GM18909 (cell line): Measurements from ENCODE around the gene DEUP1.
A peak's percentile ranks its signal among the peaks of the same experiment; 100 is the strongest.
"Not testable (repeated sequence)": the region's sequence is repeated elsewhere in the genome, so short reads cannot be mapped to it uniquely, and the experiment has no call there.

ENCODE experiments used
- ATAC-seq: cut with Tn5 transposase; IDR thresholded peaks from one replicate; pipeline ENCODE4 v1.9.1; 2021; ENCODE audit warnings: mild to moderate bottlenecking; ENCODE audit not compliant: unreplicated experiment, poor library complexity

The DEUP1 gene

GRCh38 chr11:93330446-93330984 lies at the start of gene DEUP1:
TSS of gene DEUP1 (plus strand) at chr11:93330742. CDS start at chr11:93332260, 1,518 bp downstream.
- peak; percentile 66 for ATAC-seq

- ATAC-seq, result no peak
Measured at GRCh38 chr11:93285430-93285829, 45.1 kb upstream of the DEUP1 start.

- no peak for ATAC-seq
Measured at GRCh38 chr11:93287434-93287833, 43.1 kb upstream of the DEUP1 start.

GRCh38 chr11:93288079-93288478 lies 42.5 kb upstream of the DEUP1 start:
- ATAC-seq, result peak; percentile 51

- ATAC-seq, result no peak
Measured at GRCh38 chr11:93288767-93289166, 41.8 kb upstream of the DEUP1 start.

- no peak for ATAC-seq
Measured at GRCh38 chr11:93289782-93290463, 40.6 kb upstream of the DEUP1 start.

GRCh38 chr11:93291110-93291509 lies 39.4 kb upstream of the DEUP1 start:
- ATAC-seq, result no peak

- no peak for ATAC-seq
Measured at GRCh38 chr11:93291898-93292297, 38.6 kb upstream of the DEUP1 start.

GRCh38 chr11:93295921-93296575 lies 34.5 kb upstream of the DEUP1 start:
- ATAC-seq, result no peak

- no peak for ATAC-seq
Measured at GRCh38 chr11:93303689-93304088, 26.9 kb upstream of the DEUP1 start.

- ATAC-seq, result not testable (repeated sequence)
Measured at GRCh38 chr11:93314399-93314798, 16.1 kb upstream of the DEUP1 start.

GRCh38 chr11:93319224-93319839 lies 11.2 kb upstream of the DEUP1 start:
- no peak for ATAC-seq

GRCh38 chr11:93320230-93320629 lies 10.3 kb upstream of the DEUP1 start:
- ATAC-seq, result no peak

- ATAC-seq, result no peak
Measured at GRCh38 chr11:93322207-93322606, 8.3 kb upstream of the DEUP1 start.

GRCh38 chr11:93323747-93324146 lies 6.8 kb upstream of the DEUP1 start:
- ATAC-seq, result no peak

GRCh38 chr11:93324500-93324899 lies 6.0 kb upstream of the DEUP1 start:
- ATAC-seq, result no peak

- no peak for ATAC-seq
Measured at GRCh38 chr11:93326681-93327080, 3.9 kb upstream of the DEUP1 start.

GRCh38 chr11:93329936-93330445 lies 551 bp upstream of the DEUP1 start:
- ATAC-seq, result peak; percentile 12

GRCh38 chr11:93340223-93340622 lies 9.7 kb downstream of the DEUP1 start:
- no peak for ATAC-seq

GRCh38 chr11:93344855-93345333 lies 14.4 kb downstream of the DEUP1 start:
- no peak for ATAC-seq

- ATAC-seq, result no peak
Measured at GRCh38 chr11:93348930-93349329, 18.4 kb downstream of the DEUP1 start.
